ENCODE measurements around the gene FAM9B.
"Not testable (repeated sequence)": the region's sequence is repeated elsewhere in the genome, so short reads cannot be mapped to it uniquely, and the experiment has no call there.

FAM9B gene

DNA sequence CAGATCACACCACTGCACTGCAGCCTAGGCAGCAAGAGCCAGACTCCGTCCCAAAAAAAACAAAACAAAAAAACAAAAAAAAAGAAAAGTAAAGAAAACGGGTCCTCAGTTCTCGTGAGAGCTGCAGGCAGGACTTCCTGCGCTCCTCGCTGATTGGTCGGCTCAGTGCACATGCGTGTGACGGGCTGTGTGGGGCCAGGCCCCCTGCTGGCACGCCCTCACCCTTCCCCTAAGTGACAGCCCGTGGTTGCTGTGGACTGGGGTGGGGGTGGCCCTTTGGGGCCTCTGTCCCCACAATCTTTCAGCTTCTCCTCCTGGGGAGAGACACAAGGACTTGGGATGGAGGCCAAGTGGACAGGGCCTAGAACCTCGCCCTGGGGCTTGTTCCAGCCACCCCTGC is at the start of gene FAM9B:
FAM9B (minus strand) TSS at position 139 of the 400 bp plus-strand sequence. CDS start 1,141 bp downstream, outside the sequence.
- DNase-seq: no peak

DNA sequence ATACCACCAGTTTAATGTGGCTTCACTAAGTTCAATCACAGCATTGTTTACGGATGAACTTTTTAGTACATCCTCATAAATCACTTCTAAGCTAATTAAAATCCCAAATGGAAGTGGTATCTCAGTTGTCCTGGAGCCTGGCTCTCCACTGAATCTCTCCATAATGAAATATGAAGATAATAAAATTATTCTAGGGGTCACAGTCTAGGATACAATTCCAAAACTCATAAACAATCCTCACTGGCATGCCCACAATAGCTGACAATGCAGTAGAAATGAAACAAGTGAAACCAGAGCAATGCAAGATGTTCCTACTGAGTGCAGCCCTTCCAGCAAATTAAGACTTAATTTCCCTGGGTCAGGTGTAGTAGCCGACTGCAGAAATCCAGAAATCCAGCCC is 47.3 kb upstream of the FAM9B start:
- DNase-seq: no peak

DNA sequence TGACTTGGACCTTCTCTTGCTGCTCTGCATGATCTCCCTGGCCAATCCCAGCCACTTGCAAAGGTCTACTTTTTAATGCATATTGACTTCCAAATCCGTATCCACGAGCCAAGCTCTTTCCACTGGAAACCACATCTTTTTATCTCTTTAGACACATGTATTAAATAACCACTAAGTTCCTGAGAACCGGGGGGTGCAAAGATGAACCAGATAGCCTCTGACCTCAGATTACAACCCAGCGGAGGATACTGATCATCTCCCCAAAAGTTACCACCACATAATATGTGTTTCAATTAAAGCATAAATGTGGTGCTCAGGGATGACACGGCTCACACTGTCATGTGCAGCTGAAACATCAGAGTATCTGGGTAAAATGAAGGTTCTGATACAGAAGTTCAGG is 40.4 kb upstream of the FAM9B start:
- no peak for DNase-seq

GRCh38 chrX:9072281-9072680 is 38.4 kb upstream of the FAM9B start:
- DNase-seq: no peak

DNA sequence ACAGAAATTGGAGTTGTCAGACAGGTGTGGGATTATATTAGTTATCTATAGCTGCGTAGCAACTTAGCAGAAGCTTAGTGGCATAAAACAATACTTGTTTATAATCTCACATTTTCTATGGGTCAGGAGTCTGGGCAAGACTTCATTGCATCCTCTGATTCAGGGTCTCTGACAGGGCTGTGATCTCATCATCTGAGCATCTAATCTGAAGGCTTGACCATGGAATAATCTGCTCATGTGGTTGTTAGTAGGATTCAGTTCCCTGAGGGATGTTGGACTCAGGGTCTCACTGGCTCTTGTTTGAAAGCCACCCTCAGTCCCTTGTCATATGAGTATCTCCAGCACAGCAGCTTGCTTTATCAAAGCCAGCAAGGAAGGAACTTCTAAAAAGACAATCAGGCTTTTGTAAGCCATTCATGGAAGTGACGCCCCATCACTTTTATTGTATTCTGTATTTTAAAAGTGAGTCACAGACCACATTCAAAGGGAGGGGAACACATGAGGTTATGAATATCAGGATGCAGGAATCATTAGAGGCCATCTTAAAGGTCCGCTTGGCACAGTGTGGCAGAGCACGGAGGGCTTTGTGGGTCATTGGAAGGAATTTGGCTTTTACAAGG is 37.2 kb upstream of the FAM9B start:
- DNase-seq: no peak

- DNase-seq: no peak
Measured at GRCh38 chrX:9069573-9069972, 35.6 kb upstream of the FAM9B start.

GRCh38 chrX:9064694-9065093 is 30.8 kb upstream of the FAM9B start:
- no peak for DNase-seq

DNA sequence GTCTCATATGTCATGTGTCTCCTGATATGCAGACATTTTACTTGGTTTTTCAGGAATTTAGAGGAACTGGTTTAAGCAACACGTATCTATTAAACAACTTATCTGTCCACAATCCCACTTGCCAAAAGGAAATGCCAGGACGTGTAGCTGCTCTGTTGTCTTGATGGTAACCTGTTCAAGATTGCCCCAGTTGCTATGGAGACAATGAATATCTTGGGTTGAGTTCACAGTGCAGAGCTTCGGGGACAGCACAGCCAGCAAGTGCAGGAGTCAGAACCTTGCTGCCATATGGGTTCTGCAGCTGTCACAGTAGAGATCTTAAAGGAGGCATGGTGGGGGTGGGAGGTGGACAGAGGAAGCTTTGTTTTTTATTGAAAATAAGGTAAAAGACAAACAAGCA is 28.7 kb upstream of the FAM9B start:
- no peak for DNase-seq

- DNase-seq: no peak
Measured at GRCh38 chrX:9055354-9055753, 21.4 kb upstream of the FAM9B start.

DNA sequence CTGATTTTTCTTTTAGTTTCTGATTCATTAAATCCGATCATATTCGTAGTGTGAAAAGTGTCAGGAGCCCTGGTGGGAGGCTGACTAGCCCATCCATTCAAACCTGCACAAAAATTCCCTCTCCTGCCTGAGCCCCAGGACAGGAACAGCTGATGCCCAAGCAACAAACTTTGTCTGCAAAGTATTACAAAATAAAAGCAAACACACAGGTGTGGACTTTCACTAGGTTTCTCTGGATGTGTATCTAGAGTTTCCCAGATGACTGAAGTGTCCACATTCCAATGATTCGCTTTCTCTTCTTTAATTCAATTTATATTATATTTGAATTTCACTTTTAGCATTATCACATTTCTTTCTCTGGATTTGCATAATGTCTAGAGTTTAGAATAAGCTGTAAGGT is 18.2 kb upstream of the FAM9B start:
- no peak for DNase-seq

DNA sequence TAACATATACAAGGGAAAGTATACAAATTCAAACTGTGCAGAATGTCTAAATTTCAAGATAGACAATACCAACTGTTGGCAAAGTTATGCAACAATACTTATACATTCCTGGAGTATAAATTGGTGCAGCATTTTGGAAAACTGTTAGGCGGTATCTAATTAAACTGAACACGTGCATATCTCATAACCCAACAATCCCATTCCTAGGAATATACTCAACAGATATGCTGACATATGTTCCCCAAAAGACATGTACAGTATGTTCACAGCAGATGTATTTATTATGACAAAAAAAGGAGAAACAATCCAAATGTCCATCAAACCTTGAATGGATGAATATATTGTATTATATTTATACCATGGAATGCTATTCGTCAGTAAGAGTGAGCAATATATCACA is 16.4 kb upstream of the FAM9B start:
- DNase-seq: no peak

- no peak for DNase-seq
Measured at GRCh38 chrX:9048801-9049200, 14.9 kb upstream of the FAM9B start.

DNA sequence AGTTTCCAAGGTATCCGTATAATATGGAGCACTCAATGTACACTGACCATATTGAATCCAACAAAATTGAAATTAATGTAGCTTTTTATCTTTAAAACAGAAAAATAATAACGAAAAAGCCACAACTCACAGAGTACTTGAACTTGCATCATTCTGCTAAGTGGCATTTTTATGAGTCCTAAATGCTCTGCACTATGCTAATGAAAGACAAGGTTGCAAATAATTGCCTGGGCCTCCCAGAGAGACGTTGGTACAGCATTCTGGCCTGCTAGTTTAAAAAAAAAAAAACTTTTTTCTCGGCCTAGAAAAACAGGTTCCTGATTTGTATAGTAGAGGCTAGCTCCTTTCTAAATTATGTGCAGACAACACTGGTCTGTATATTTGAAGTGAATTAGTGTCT is 4.3 kb upstream of the FAM9B start:
- DNase-seq: no peak

DNA sequence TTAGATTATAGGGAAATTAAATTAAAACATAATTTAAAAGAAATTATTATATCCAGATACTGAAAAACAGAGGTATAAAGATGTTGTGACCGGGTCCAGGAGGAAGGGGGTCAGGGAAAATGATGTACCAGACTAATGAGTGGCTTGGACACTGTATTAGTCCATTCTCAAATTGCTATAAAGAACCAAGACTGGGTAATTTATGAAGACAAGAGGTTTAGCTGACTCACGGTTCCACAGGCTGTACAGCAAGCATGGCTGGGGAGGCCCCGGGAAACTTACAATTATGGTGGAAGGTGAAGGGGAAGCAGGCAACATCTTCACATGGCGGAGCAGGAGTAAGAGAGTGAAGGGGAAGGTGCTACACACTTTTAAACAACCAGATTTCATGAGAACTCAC is 3.4 kb upstream of the FAM9B start:
- no peak for DNase-seq

GRCh38 chrX:9033586-9033985 is 341 bp downstream of the FAM9B start:
- no peak for DNase-seq

GRCh38 chrX:9033179-9033578 is 748 bp downstream of the FAM9B start:
- no peak for DNase-seq

DNA sequence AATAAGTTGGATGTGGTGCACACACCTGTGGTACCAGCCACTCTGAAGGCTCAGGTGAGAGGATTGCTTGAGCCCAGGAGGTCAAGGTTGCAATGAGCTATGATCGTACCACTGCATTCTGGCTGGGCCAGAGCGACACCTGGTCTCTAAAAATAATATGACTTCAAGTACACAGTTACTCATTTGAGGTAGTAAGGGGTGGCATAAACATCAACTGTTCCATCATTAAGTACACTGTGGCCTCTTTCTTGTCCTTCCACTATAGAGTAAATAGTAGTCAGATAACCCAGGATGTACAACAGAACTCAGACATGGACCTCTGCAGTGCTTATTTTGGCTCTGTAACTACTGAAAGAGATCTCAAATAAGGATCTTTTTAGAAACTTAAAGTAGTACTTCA is 10.6 kb downstream of the FAM9B start:
- DNase-seq: no peak

- DNase-seq: no peak
Measured at GRCh38 chrX:9019151-9019550, 14.8 kb downstream of the FAM9B start.

- not testable (repeated sequence) for DNase-seq
Measured at GRCh38 chrX:9018332-9018731, 15.6 kb downstream of the FAM9B start.

- no peak for DNase-seq
Measured at GRCh38 chrX:9003041-9003440, 30.9 kb downstream of the FAM9B start.

- DNase-seq: no peak
Measured at GRCh38 chrX:8988446-8988845, 45.5 kb downstream of the FAM9B start.

- no peak for DNase-seq
Measured at GRCh38 chrX:8987672-8988250, 46.2 kb downstream of the FAM9B start.

DNA sequence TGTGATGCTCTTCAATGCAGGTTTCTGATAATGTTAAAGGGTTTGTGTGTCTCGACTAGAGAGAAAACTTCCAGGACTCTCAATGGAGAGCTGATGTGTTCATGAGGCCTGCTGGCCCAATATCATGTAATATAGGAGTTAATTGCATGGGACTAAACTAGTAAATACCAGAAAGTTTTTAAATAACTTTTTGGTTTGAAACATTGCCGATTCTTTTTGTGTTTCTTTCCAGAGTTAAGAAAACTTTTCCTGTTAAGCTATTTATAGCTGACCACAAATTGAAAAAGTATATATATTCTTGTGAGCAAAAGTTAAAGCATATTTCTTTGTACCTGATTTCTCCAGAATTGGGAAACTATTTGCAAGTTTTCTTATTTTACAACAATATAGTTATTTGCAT is 49.7 kb downstream of the FAM9B start:
- DNase-seq: no peak

- no peak for DNase-seq
Measured at GRCh38 chrX:8981723-8982122, 52.2 kb downstream of the FAM9B start.

- DNase-seq: no peak
Measured at GRCh38 chrX:8980756-8981155, 53.2 kb downstream of the FAM9B start.

Data from SHP77 (cell line).